ENCODE measurements around the gene CTBP2. TPM values are rescaled to one million over a fixed set of nuclear protein-coding genes. Genes with fewer than 3 reads are reported as not detected.

Gene CTBP2
- total and polyA plus RNA-seq, 4 donors, result 3.4 to 59.2 (median 5.5) TPM

GRCh38 chr10:125103466-125103865, 56.9 kb downstream of the CTBP2 start:
- no peaks in the 10 kb centered on the region for H3K27me3 ChIP-seq (ENCODE audit: control insufficient read depth in 4 of 4, insufficient read depth in 4 of 4, low read length in 3 of 4)
- WGBS, result 89% methylated on average over 9 of the region's 9 CpGs
- H3K4me1 ChIP-seq (ENCODE audit: control insufficient read depth in 4 of 4, insufficient read depth in 4 of 4, low read length in 3 of 4), result no peaks in the 10 kb centered on the region
- H3K36me3 ChIP-seq (ENCODE audit: control insufficient read depth in 4 of 4, insufficient read depth in 3 of 4, low read depth in 1 of 4, low read length in 3 of 4), result no peaks in the 10 kb centered on the region
- no peak for DNase-seq (ENCODE audit: low spot score)
- no peak overlapping the region for H3K9ac ChIP-seq (ENCODE audit: low read depth in 1 of 2, low read length in 2 of 2)
- no peak overlapping the region for H3K27ac ChIP-seq (ENCODE audit: low read depth in 1 of 2, low read length in 2 of 2)
- TF ChIP-seq SP1 (IDR thresholded peaks at IDR 0.05), result no peak
- H3K9me3 ChIP-seq (ENCODE audit: control insufficient read depth in 4 of 4, low read length in 3 of 4), result no peaks in the 10 kb centered on the region
- no peak overlapping the region for H3K4me3 ChIP-seq (ENCODE audit: low read depth in 1 of 3, low read length in 3 of 3)

DNA sequence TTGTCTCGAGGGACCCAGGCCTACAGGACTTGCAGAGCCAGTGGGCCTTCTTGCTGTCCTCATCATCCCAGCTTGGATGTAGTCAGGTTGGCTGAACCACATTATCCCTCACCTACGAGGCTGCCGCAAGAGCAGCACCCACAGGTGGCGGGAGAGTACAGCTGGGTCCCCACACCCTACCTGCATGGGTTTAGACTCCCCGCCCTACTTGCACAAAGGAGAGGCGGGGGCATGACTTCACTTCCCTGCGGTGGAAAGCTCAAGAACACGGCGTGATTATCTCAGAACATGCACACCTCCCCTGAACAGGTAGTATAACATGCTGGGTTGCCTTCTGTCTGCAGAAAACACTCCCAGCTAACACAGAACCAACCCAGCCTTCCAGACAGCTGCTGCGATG, 57.5 kb downstream of the CTBP2 start:
- H3K36me3 ChIP-seq (ENCODE audit: control insufficient read depth in 4 of 4, insufficient read depth in 3 of 4, low read depth in 1 of 4, low read length in 3 of 4), result no peaks in the 10 kb centered on the region
- no peaks in the 10 kb centered on the region for H3K9me3 ChIP-seq (ENCODE audit: control insufficient read depth in 4 of 4, low read length in 3 of 4)
- no peaks in the 10 kb centered on the region for H3K4me1 ChIP-seq (ENCODE audit: control insufficient read depth in 4 of 4, insufficient read depth in 4 of 4, low read length in 3 of 4)
- H3K9ac ChIP-seq (ENCODE audit: low read depth in 1 of 2, low read length in 2 of 2), result no peak overlapping the region
- 86% methylated on average over 10 of the region's 10 CpGs for WGBS
- no peak for DNase-seq (ENCODE audit: low spot score)
- no peak overlapping the region for H3K27ac ChIP-seq (ENCODE audit: low read depth in 1 of 2, low read length in 2 of 2)
- TF ChIP-seq NR2F2 (IDR thresholded peaks at IDR 0.05) (no peak), FOXA2 (IDR thresholded peaks at IDR 0.05) (no peak), HNF4A (conservative IDR thresholded peaks at IDR 0.05) (no peak), HNF4G (IDR thresholded peaks at IDR 0.05) (no peak), CTCF (IDR thresholded peaks at IDR 0.05; ENCODE audit: low read depth, low read length, missing input control) (no peak), JUND (IDR thresholded peaks at IDR 0.05) (no peak), ATF3 (IDR thresholded peaks at IDR 0.05) (no peak), EGR1 (IDR thresholded peaks at IDR 0.05; ENCODE audit: low read depth in 2 of 2) (no peak), SP1 (IDR thresholded peaks at IDR 0.05) (no peak), TAF1 (conservative IDR thresholded peaks at IDR 0.05) (no peak)
- TF ChIP-seq, protein P1, sequence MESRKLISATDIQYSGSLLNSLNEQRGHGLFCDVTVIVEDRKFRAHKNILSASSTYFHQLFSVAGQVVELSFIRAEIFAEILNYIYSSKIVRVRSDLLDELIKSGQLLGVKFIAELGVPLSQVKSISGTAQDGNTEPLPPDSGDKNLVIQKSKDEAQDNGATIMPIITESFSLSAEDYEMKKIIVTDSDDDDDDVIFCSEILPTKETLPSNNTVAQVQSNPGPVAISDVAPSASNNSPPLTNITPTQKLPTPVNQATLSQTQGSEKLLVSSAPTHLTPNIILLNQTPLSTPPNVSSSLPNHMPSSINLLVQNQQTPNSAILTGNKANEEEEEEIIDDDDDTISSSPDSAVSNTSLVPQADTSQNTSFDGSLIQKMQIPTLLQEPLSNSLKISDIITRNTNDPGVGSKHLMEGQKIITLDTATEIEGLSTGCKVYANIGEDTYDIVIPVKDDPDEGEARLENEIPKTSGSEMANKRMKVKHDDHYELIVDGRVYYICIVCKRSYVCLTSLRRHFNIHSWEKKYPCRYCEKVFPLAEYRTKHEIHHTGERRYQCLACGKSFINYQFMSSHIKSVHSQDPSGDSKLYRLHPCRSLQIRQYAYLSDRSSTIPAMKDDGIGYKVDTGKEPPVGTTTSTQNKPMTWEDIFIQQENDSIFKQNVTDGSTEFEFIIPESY (IDR thresholded peaks at IDR 0.05), result no peak
- no peak overlapping the region for H3K4me3 ChIP-seq (ENCODE audit: low read depth in 1 of 3, low read length in 3 of 3)
- no peaks in the 10 kb centered on the region for H3K27me3 ChIP-seq (ENCODE audit: control insufficient read depth in 4 of 4, insufficient read depth in 4 of 4, low read length in 3 of 4)

- no peaks in the 10 kb centered on the region for H3K27me3 ChIP-seq (ENCODE audit: control insufficient read depth in 4 of 4, insufficient read depth in 4 of 4, low read length in 3 of 4)
- WGBS, result 56% methylated on average over 3 of the region's 3 CpGs
- no peak for DNase-seq (ENCODE audit: low spot score)
- H3K27ac ChIP-seq (ENCODE audit: low read depth in 1 of 2, low read length in 2 of 2), result no peak overlapping the region
- H3K4me1 ChIP-seq (ENCODE audit: control insufficient read depth in 4 of 4, insufficient read depth in 4 of 4, low read length in 3 of 4), result no peaks in the 10 kb centered on the region
- H3K9me3 ChIP-seq (ENCODE audit: control insufficient read depth in 4 of 4, low read length in 3 of 4), result no peaks in the 10 kb centered on the region
- H3K4me3 ChIP-seq (ENCODE audit: low read depth in 1 of 3, low read length in 3 of 3), result no peak overlapping the region
- no peaks in the 10 kb centered on the region for H3K36me3 ChIP-seq (ENCODE audit: control insufficient read depth in 4 of 4, insufficient read depth in 3 of 4, low read depth in 1 of 4, low read length in 3 of 4)
- TF ChIP-seq GABPA (IDR thresholded peaks at IDR 0.05 in 1 of 2, conservative IDR thresholded peaks at IDR 0.05 in 1 of 2), result no peak
- no peak for TF ChIP-seq HNF4A (conservative IDR thresholded peaks at IDR 0.05)
- no peak for TF ChIP-seq FOXA2 (IDR thresholded peaks at IDR 0.05)
- no peak for TF ChIP-seq JUND (IDR thresholded peaks at IDR 0.05)
- no peak for TF ChIP-seq HNF4G (IDR thresholded peaks at IDR 0.05)
- TF ChIP-seq RXRA (IDR thresholded peaks at IDR 0.05), result no peak
- TF ChIP-seq TAF1 (conservative IDR thresholded peaks at IDR 0.05), result no peak
- no peak for TF ChIP-seq CTCF (IDR thresholded peaks at IDR 0.05; ENCODE audit: low read depth, low read length, missing input control)
- TF ChIP-seq RAD21 (IDR thresholded peaks at IDR 0.05), result no peak
- no peak for TF ChIP-seq ATF3 (IDR thresholded peaks at IDR 0.05)
- no peak for TF ChIP-seq FOXA1 (IDR thresholded peaks at IDR 0.05)
- TF ChIP-seq EGR1 (IDR thresholded peaks at IDR 0.05; ENCODE audit: low read depth in 2 of 2), result no peak
- TF ChIP-seq YY1 (IDR thresholded peaks at IDR 0.05), result no peak
- no peak overlapping the region for H3K9ac ChIP-seq (ENCODE audit: low read depth in 1 of 2, low read length in 2 of 2)
These were observed 58.1 kb downstream of the CTBP2 start for GRCh38 chr10:125102246-125102645.
